Stimulated activated CD4-positive, alpha-beta T cell treated with anti-CD3 and anti-CD28 coated beads, Interleukin-1b, Interleukin-23, amount 100 ng/mL, for 1 hour (primary cell): ENCODE measurements around the gene COMTD1.

Source experiments
- DNase-seq, 2 donors: peaks; one replicate each; pipeline ENCODE4 v3.0.0-alpha.2; 2020; ENCODE audit warnings: low read depth in 2 of 2

The COMTD1 gene

GRCh38 chr10:75245354-75246250 lies 9.8 kb upstream of the COMTD1 start:
- no peak for DNase-seq

GRCh38 chr10:75244487-75245353 lies 9.0 kb upstream of the COMTD1 start:
- DNase-seq = no peak

GRCh38 chr10:75243426-75243825 lies 7.7 kb upstream of the COMTD1 start:
- DNase-seq = no peak

DNA sequence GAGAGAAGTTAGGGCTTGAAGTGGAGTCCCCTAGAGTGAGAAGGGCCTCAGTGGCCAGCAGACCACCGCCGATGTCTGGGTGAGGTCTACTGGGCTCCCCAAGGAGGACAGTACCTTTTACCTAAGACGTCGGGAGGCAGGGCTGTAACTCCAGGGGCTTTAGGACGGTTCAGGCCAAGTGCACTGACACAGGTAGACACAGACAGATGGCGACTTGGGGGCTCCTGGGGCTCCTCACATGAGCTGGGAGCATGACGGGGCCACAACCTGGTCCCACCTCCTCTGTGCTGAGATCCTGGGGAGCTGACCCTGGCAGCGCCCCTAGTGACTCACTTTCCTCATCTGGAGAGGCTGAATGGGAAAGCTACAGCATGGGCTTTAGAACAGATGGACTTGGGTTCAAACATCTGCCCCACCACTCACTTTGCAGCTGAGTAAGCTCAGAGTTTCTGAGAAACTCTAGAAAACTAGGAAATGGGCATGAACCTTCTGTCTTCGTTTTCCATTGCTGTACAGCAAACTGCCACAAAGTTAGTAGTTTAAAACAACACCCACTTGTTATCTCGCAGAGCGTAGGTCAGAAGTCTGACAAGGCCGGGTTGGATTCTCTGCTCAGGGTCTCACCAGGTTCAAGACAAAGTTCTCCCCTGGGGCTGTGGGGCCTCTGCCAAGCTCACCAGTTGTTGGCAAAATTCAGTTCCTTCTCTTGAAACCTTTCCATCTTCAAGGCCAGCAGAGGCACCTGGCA lies 4.7 kb upstream of the COMTD1 start:
- DNase-seq = no peak

GRCh38 chr10:75239096-75239790 lies 3.5 kb upstream of the COMTD1 start:
- no peak for DNase-seq

GRCh38 chr10:75238182-75239095 lies 2.7 kb upstream of the COMTD1 start:
- DNase-seq = no peak

DNA sequence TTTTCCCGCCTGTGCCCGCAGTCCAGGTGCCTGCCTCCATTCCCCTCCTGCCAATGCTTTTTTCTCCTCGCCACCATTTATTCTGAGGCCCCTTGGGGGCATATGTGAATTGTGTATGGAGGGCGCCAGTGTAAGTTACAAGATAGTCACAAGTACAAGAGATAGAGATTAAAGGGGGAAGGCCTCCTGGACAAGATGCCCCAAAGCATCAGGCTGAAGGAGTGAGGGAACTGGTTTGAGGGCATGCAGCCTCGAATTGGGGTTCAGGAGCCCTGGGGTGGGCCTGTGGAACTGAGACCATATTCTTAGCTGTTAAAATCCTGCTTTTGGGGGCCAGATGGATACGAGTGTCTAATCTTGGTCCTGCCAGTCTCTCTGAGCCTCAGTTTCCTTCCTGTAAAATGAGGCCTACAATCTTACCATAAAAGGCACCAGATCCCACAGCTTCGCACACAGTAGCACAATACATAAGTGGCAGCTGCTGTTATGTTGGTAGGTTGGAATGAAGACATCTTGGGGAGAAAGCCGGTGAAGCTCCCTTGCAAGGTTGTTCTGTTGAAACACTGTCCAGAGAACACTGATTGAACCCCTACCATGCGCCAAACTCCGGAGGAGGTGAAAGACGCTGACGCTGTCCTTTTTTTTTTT lies 545 bp upstream of the COMTD1 start:
- no peak for DNase-seq

- DNase-seq = peak in 1 of 2 donors; percentile 4
These were observed 928 bp downstream of the COMTD1 start for GRCh38 chr10:75234683-75235374.

DNA sequence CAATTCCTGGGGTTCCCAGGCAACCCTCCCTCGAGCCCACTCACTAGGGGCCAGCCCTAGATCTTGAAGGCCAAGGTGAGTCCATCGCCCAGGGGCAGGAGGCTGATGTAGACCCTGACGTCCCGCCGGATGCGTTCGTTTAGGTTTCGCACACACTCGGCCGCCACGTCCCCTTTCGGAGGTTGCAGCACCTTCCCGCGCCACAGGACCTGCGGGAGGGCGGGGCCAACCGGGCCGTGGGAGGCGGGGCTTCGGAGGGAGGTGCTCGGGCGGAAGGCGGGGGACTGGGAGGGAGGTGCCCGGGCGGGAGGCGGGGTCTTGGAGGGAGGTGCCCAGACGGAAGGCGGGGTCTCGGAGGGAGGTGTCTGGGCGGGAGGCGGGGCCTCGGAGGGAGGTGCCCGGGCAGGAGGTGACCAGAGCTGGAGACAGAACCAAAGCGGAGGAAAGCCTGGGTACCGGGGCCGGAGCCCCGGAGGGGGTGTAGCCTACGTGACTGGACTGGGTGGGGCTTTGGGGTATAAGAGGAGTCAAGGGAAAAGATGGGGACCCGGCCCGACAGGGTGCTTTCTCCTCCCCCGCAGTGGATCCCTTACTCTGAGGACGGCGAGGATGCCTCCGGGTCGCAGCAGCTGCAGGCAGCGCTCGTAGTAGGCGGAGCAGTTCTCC lies 1.6 kb downstream of the COMTD1 start:
- DNase-seq = peak; percentile 98

DNA sequence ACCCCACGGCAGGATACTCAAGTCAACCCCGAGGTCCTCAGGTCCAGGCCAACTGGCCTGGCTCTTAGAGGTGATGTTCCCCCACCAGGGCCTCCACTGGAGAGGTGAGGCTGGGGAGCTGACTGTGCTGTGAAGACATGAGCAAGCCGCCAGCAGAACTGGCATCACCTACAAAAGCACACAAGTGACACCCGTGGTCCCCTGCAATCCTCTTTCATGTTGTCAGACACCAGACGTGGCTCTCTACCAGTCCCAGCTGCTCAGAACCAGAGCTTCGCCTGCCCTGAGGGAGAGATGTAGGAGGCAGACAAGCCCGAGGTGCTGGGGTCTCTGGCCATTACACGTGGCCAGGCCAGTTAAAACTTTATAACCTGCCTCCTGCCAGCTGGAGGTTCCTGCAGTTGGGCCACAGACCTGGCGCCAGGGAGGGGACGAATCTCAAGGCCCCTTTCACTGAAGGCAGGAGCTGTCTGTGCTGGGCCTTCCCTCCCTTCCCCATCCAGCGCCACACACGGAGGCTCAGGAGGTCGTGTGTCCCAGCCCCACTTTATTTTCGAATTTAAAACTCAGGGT lies 2.2 kb downstream of the COMTD1 start:
- no peak for DNase-seq

DNA sequence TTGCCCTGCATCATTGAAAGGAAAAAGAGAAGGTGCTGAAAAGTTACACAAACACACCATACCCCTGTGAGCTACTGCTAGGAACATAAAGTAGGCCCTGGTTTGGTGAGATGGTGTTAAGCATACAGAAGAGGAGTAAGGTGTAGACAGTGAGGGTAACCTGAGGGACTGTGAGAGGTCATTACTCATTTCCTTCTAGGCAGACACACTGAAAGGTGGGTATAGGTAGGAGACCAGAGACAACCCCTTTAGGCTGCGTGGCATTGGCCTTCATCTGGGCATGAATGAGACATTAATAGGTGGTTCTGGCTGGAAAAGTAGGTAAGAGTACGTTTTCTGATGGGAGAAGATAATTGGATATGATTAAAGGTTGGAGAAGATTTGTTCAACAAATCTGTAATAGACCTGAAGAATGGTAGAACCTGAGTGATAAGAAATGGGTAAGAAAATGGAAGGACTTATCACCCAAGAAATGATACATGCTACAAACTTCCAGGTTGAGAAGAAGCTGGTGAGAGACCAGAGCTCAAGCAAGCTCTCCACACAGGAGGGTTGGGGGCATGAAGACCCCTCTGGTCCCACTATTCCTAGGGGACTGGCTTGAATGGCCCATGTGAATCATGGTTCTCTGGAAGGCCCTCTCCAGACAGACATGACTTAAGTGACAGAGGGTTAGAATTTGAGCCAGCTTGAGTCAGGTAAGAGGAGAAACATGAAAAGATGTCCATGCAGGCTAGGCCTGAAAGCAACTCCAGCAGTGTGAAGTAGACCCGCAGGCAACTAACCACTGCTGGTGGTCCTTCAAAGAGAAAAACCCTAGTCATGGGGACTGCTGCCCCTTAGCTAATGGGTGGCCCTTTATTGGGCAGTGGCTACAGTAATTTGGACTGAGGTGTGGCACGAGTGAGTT lies 3.8 kb downstream of the COMTD1 start:
- no peak for DNase-seq

DNA sequence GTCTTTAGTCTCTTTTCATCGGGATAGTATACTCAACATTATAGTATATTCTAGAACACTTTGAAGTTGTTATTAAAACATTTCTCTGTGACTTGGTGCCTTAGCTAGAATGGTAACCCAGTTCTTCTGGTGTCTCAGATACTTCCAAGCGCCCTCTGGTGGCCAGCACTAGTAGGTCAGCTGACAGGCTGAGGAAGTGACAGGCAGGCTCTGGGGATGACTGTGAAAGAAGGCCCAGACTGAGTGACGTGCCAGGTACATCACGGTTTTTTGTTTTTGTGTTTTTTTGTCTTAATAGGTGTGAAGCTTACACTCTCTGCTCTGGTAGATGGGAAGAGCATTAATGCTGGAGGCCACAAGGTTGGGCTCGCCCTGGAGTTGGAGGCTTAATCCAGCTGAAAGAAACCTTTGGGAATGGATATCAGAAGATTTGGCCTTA lies 5.1 kb downstream of the COMTD1 start:
- DNase-seq = peak; percentile 84 to 86

DNA sequence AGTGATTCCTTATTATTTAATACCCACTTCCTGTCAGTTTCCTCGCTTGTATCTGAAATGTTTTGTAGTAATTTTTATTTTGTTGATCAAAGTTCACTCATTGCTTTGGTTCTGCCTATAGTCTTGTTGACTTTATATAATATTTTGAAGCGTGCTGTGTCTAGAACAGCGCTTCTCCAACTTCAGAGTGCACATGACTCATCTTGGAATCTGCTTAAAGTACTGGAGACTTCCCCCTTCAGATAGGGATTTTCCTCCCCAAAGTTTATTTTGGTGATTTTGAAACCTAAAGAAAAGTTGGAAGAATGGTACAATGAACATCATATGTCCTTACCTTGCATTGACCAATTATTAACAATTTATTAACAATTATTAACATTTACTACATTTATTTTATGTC lies 5.8 kb downstream of the COMTD1 start:
- DNase-seq = no peak

DNA sequence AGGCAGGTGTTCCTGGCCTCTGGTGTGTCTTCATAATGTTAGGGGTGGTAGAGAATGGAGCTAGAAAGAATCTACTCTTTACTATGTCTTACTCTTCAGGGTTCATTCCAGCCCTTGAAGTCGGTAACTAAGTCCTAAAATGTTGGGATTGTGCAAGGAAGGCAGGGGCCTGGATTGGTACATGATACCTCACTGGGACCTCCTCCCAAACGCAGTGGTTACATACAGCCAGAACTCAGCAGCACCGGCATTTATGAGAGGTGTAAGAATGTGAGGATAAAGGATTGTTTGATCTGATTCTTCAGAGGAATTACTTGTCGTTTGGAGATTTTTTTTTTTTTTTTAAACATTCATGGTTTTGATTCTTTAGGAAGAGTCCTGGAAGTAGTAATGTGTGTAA lies 6.9 kb downstream of the COMTD1 start:
- no peak for DNase-seq

DNA sequence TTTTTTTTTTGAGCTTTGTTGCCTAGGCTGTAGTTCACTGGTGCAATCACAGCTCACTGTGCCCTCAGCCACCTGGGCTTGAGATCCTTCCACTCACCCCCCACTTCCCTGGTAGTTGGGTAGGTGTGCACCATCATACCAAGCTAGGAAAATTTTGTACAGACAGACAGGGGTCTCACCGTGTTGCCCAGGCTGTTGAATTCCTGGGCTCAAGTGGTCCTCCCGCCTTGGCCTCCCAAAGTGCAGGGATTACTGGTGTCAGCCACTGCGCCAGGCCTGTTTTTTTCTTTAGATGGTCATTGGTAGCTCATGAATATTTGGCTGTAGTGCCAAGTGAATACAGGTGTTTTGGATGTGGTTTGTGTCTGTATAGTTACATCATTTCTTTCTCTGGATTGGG lies 7.5 kb downstream of the COMTD1 start:
- DNase-seq = no peak

GRCh38 chr10:75226656-75227055 lies 9.1 kb downstream of the COMTD1 start:
- no peak for DNase-seq

- no peak for DNase-seq
These were observed 9.7 kb downstream of the COMTD1 start for GRCh38 chr10:75226095-75226494.
